Lung (tissue), 16 donors: ENCODE results near the gene HIPK2. TPM values are rescaled to one million over a fixed set of nuclear protein-coding genes. Genes with fewer than 3 reads are reported as not detected.

ENCODE experiments used
- ATAC-seq: fragments of 200-7000 bp; cut with Tn5 transposase; one replicate; pipeline ENCODE4 v1.9.1; 2020; ENCODE audit warnings: moderate number of reproducible peaks; ENCODE audit not compliant: insufficient read depth, low FRiP score
- DNase-seq, 3 donors: peaks; one replicate each; pipeline ENCODE4 v3.0.0-alpha.2; 2013 to 2017
- H3K27ac ChIP-seq, 2 donors: one replicate each; pipeline ENCODE4 v1.5.1; 2013; ENCODE audit warnings: mild to moderate bottlenecking in 2 of 2, moderate library complexity in 2 of 2, control low read depth in 1 of 2, inconsistent platforms in 1 of 2, low read depth in 1 of 2, low read length in 1 of 2
- H3K27me3 ChIP-seq, 3 donors: one replicate each; pipeline ENCODE4 v1.5.1; 2013; ENCODE audit warnings: low read length in 2 of 3; ENCODE audit not compliant: control insufficient read depth in 3 of 3, insufficient read depth in 3 of 3
- H3K36me3 ChIP-seq, 4 donors: one replicate each; pipeline ENCODE4 v1.5.1; 2013; ENCODE audit warnings: low read length in 4 of 4, mild to moderate bottlenecking in 1 of 4, moderate library complexity in 1 of 4; ENCODE audit not compliant: control insufficient read depth in 4 of 4, insufficient read depth in 4 of 4
- H3K4me1 ChIP-seq, 5 donors: one replicate each; pipeline ENCODE4 v1.5.1; 2013; ENCODE audit warnings: low read length in 5 of 5, mild to moderate bottlenecking in 2 of 5, moderate library complexity in 1 of 5; ENCODE audit not compliant: control insufficient read depth in 5 of 5, insufficient read depth in 5 of 5
- H3K4me3 ChIP-seq: one replicate; pipeline ENCODE4 v1.5.1; 2013; ENCODE audit warnings: mild to moderate bottlenecking, control low read depth, moderate library complexity
- H3K9ac ChIP-seq, 2 donors: one replicate each; pipeline ENCODE4 v1.5.1; 2013; ENCODE audit warnings: low read length in 2 of 2, control low read depth in 1 of 2; ENCODE audit not compliant: insufficient read depth in 1 of 2
- H3K9me3 ChIP-seq, 4 donors: one replicate each; pipeline ENCODE4 v1.5.1; 2013; ENCODE audit warnings: low read length in 3 of 4, mild to moderate bottlenecking in 1 of 4, moderate library complexity in 1 of 4; ENCODE audit not compliant: control insufficient read depth in 4 of 4, insufficient read depth in 3 of 4
- CTCF ChIP-seq: IDR thresholded peaks from 2 replicates; pipeline ENCODE4 v1.5.1; 2012; ENCODE audit warnings: mild to moderate bottlenecking; ENCODE audit errors: control extremely low read depth, extremely low read depth
- WGBS, 2 donors: extraction: QIAGEN DNeasy Blood & Tissue Kit; methylation state at CpG; one replicate each; pipeline ENCODE4 v1.1.7; 2013; 5-methylcytosine and 5-hydroxymethylcytosine counted together
- long read RNA-seq, 5 donors: transcript quantifications; one replicate each; lab custom pipeline, GENCODE V29; 2026
- polyA plus RNA-seq, 2 donors: library from polyadenylated mRNA; stranded (reverse); fragments of 200-250 nt; gene quantifications; one replicate each; pipeline ENCODE4 v1.2.1, GENCODE V29; 2013
- total RNA-seq, 2 donors: library from RNA; depleted of rRNA in 1 of 2; stranded (reverse); fragments of >200 nt in 1 of 2; gene quantifications; one replicate each; pipeline ENCODE4 v1.2.1, GENCODE V29; 2014 to 2021
- donor health status: control.
- donor health status: control.
- donor health status: Bipolar disorder and iron deficiency.
- donor health status: healthy.
- donor health status: DM: yes; HTN: yes; CAD: no.

Gene HIPK2
- 10 to 100 TPM; 22.6 to 65.1 TPM for total RNA-seq
- 10 to 100 TPM in 1 of 2 donors, 1 to 10 TPM in 1; 8.7 to 13.9 TPM for polyA plus RNA-seq
- long read RNA-seq, donor 1, partial matches to known transcripts, result 0 of 1 reads
- long read RNA-seq, donor 1, other reads (novel, unspliced or antisense), result 0 of 1 reads
- long read RNA-seq, donor 2, result 0 reads
- long read RNA-seq, donor 3, result 0 reads
- long read RNA-seq, donor 4, partial matches to known transcripts, result 7 of 8 reads
- long read RNA-seq, donor 4, other reads (novel, unspliced or antisense), result 0 of 8 reads
- long read RNA-seq, donor 5, full-length matches to known transcripts, result 2 of 12 reads
- long read RNA-seq, donor 5, partial matches to known transcripts, result 10 of 12 reads
- long read RNA-seq, donor 5, other reads (novel, unspliced or antisense), result 0 of 12 reads

DNA sequence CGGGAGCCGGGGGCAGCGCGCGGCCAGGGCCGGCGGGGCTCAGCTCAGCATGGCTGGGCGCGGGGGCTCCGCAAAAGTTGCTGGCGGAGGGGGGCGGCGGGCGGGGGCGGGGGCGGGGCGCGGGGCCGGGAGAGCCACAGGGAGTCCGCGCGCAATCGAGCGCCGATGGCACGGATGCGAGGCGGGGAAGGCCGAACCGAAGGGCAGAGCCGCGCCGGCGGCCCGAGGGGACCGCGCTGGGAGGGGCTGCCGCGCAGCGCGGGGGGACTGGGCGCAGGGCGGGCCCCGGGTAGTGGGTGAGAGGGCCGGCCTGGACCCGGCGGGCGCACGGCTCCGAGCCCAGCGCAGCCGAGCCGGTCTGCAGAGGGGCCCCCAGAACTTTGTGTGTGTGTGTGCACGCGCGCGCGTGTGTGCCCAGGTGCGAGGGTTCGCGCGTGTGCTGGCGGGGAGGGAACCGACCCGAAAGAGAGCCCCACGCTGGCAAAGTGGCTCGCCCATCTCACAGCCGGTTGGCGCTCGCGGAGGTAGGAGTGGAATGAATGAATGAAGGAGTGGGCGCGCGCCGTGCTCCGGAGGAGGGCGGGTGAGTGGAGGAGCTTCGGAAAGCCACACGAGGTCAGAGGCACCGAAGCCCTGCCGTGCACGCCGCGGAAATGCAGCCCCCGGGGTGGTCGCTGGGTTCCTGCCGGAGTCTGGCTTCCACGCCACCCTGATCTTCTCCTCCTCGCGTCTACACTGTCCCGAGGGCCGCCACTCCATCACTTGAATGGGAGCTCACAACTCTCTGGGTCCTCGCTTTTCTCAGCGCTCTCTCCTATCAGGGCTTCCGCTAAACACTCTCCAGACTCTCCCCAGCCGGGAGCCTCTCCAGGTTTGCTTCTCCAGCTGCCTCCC lies at the start of gene HIPK2:
TSS of gene HIPK2 (minus strand) at position 51 of the 894 bp plus-strand sequence. CDS start 375 bp downstream, outside the sequence.
- no peak for TF ChIP-seq CTCF
- H3K9ac ChIP-seq, result peak within 1 kb of the TSS; percentile 52 to 71
- peak within 1 kb of the TSS; percentile 98 to 99 for H3K27ac ChIP-seq
- peak; percentile 85 to 91 (median 89) for DNase-seq
- peak within 1 kb of the TSS; percentile 95 for H3K4me3 ChIP-seq
- H3K4me1 ChIP-seq, result peaks cover 7 to 19% (median 11%) of the 10 kb centered on the region in 5 donors
- peaks cover 0 to 2% (median 0%) of the 10 kb centered on the region in 4 donors for H3K36me3 ChIP-seq
- 0 to 1% methylated on average over 28 to 96 of the region's 96 CpGs for WGBS, 2 donors
- peak; percentile 82 for ATAC-seq
- H3K27me3 ChIP-seq, result peaks cover 0 to 4% (median 0%) of the 10 kb centered on the region in 3 donors
- no peaks in the 10 kb centered on the region for H3K9me3 ChIP-seq

GRCh38 chr7:139827042-139827441 lies 49.2 kb upstream of the HIPK2 start:
- peaks cover 0 to 2% (median 0%) of the 10 kb centered on the region in 4 donors for H3K9me3 ChIP-seq
- TF ChIP-seq CTCF, result no peak
- no peak overlapping the region for H3K9ac ChIP-seq
- no peak for DNase-seq
- no peaks in the 10 kb centered on the region for H3K36me3 ChIP-seq
- H3K27me3 ChIP-seq, result no peaks in the 10 kb centered on the region
- H3K27ac ChIP-seq, result no peak overlapping the region
- no peak for ATAC-seq
- peaks cover 0 to 63% (median 19%) of the 10 kb centered on the region in 5 donors for H3K4me1 ChIP-seq
- H3K4me3 ChIP-seq, result no peak overlapping the region

DNA sequence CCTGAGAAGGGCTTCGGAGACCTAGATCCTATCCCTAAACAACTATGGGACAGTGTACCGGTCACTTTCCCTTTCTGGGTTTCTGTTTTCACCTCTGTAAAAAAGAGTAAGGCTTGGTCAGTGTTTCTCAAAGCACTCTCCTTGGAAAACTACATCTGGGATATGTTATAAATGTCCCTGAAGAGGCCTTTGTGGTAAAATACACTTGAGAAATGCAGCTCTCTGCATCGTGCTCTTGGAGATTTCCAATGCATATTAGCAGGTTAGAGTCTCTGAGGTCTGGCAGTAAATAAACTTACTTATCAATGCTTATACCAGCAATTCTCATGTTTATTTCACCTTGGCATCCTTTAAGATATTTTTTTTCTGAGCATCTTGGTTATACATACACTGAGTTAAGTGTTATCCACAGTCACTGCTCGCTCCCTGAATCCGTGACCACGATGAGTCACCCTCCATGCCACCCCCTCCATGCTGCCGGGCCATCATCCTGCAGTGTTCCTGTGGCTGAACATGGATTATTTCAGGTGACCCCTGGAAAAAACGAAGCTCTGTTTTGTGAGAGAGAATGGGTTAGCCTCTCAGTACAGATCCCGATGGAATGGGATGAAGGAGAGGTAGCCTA lies 48.0 kb upstream of the HIPK2 start:
- no peak overlapping the region for H3K27ac ChIP-seq
- no peak overlapping the region for H3K9ac ChIP-seq
- peaks cover 0 to 66% (median 23%) of the 10 kb centered on the region in 5 donors for H3K4me1 ChIP-seq
- no peak for TF ChIP-seq CTCF
- H3K4me3 ChIP-seq, result no peak overlapping the region
- ATAC-seq (no peak), DNase-seq (no peak)
- no peaks in the 10 kb centered on the region for H3K27me3 ChIP-seq
- WGBS, 2 donors, result 80 to 83% methylated on average over 9 of the region's 9 CpGs
- no peaks in the 10 kb centered on the region for H3K9me3 ChIP-seq
- no peaks in the 10 kb centered on the region for H3K36me3 ChIP-seq
